Body of pancreas (tissue), 4 donors: ENCODE data around the gene SPATA2. TPM values are rescaled to one million over a fixed set of nuclear protein-coding genes. Genes with fewer than 3 reads are reported as not detected.

Experiments
- ATAC-seq: fragments of 150-250 bp; one replicate; pipeline ENCODE4 v1.9.1; 2016
- DNase-seq, 4 donors: peaks; one replicate each; pipeline ENCODE4 v3.0.0-alpha.2; 2019
- H3K27ac ChIP-seq, 4 donors: fragments of 200-600 bp; sonication (generic); 1 replicate in 3 of 4; 2 replicates in 1 of 4; pipeline versions ENCODE4 v1.5.1 to v1.6.1; 2016 to 2019; ENCODE audit warnings: mild to moderate bottlenecking in 1 of 4, mixed read lengths in 1 of 4, moderate library complexity in 1 of 4
- H3K27me3 ChIP-seq, 2 donors: fragments of 200-600 bp; sonication (generic); one replicate each; pipeline ENCODE4 v1.6.0; 2016; ENCODE audit warnings: mild to moderate bottlenecking in 1 of 2
- H3K36me3 ChIP-seq, 2 donors: fragments of 200-600 bp; sonication (generic); replicated peaks in 1 of 2; 2 replicates each; pipeline ENCODE4 v1.5.1; 2016; ENCODE audit warnings: low read depth in 2 of 2; ENCODE audit not compliant: insufficient read depth in 1 of 2
- H3K4me1 ChIP-seq: fragments of 200-600 bp; sonication (generic); one replicate; pipeline ENCODE4 v1.6.0; 2016
- H3K4me3 ChIP-seq, 2 donors: fragments of 200-600 bp; sonication (generic); 1 replicate in 1 of 2; 2 replicates in 1 of 2; pipeline ENCODE4 v1.5.1; 2016 to 2019
- H3K9me3 ChIP-seq, 3 donors: fragments of 200-600 bp; sonication (generic); 1 replicate in 2 of 3; 2 replicates in 1 of 3; pipeline ENCODE4 v1.5.1; 2016
- POLR2A ChIP-seq, 3 donors: fragments of 450-650 bp; IDR thresholded peaks; one replicate each; pipeline ENCODE4 v1.6.1; 2016; ENCODE audit warnings: antibody characterized with exemption in 3 of 3, mild to moderate bottlenecking in 2 of 3
- whole genome bisulfite sequencing, 2 donors: methylation state at CpG; one replicate each; pipeline ENCODE4 v1.1.5; 2017; 5-methylcytosine and 5-hydroxymethylcytosine counted together
- intact Hi-C: fragments of 100-400 bp; cut with DNase I; formaldehyde crosslinking; loops from one replicate; pipeline ENCODE4 v1.15.1; 2023
- total RNA-seq, 2 donors: library from RNA; depleted of rRNA; stranded (reverse); fragments of >200 nt; gene quantifications; one replicate each; pipeline ENCODE4 v1.1.0, GENCODE V29; 2016
- TF ChIP-seq, protein P1 (sequence below), 7 experiments: fragments of 450-650 bp in 4 of 7; fragments of 200-600 bp in 3 of 7; sonication (generic) in 3 of 7; IDR thresholded peaks; one replicate each; pipeline ENCODE4 v1.5.1; 2016 to 2019; ENCODE audit warnings: antibody characterized with exemption in 7 of 7

Gene SPATA2
- total RNA-seq, 2 donors from 2014 or later: 3.9 to 7.3 TPM

DNA sequence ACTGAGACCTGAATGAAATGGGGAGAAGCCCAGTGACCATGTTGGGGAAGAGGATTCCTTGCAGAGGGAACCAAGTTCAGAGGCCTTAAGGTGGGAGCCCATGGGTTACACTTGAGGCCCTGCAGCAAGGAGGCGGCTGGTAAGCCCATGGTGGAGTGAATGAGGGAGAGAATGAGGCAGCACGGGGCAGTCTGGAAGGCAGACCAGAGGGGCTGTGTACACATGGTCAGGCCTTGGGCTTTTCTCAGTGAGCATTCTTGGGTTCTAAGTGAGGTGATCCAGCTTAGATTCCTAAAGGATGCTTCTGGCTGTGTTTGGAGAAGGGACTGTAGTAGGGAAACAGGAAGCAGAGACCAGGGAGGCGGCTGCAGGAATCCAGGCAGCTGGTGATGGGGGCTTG, 39.8 kb upstream of the SPATA2 start:
- Histone ChIP-seq H3K4me3 (no peak overlapping the region), H3K27ac (no peak overlapping the region), H3K27me3 (no peaks in the 10 kb centered on the region), H3K4me1 (no peaks in the 10 kb centered on the region), H3K36me3 (peaks cover 12 to 37% of the 10 kb centered on the region in 2 donors), H3K9me3 (no peaks in the 10 kb centered on the region)
- 90 to 92% methylated on average over 3 of the region's 3 CpGs for WGBS, 2 donors
- TF ChIP-seq, protein P1, sequence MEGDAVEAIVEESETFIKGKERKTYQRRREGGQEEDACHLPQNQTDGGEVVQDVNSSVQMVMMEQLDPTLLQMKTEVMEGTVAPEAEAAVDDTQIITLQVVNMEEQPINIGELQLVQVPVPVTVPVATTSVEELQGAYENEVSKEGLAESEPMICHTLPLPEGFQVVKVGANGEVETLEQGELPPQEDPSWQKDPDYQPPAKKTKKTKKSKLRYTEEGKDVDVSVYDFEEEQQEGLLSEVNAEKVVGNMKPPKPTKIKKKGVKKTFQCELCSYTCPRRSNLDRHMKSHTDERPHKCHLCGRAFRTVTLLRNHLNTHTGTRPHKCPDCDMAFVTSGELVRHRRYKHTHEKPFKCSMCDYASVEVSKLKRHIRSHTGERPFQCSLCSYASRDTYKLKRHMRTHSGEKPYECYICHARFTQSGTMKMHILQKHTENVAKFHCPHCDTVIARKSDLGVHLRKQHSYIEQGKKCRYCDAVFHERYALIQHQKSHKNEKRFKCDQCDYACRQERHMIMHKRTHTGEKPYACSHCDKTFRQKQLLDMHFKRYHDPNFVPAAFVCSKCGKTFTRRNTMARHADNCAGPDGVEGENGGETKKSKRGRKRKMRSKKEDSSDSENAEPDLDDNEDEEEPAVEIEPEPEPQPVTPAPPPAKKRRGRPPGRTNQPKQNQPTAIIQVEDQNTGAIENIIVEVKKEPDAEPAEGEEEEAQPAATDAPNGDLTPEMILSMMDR (IDR thresholded peaks at IDR 0.05): no peak
- TF ChIP-seq POLR2A (IDR thresholded peaks at IDR 0.05): no peak
- DNase-seq (no peak), ATAC-seq (no peak)
- intact Hi-C loops: no loop called here

DNA sequence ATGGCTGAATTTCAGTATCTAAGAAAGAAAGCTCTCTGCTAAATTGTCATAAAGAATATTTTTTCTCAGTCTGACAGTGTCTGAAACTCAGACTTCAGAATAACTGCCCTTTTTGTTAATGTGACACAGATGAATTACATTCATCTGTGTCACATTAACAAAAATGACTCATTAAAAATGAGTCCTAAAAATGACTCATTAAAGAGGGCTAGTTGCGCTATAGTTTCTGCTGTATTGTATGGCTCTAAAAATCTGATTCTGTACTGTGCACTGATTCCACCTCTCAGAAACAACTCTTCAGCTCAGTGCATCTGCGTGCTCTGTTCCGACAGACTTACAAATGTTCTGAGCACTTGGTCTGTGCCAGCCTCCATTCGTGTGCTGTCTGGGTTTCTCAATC, 35.8 kb upstream of the SPATA2 start:
- no peak overlapping the region for H3K4me3 ChIP-seq
- no peaks in the 10 kb centered on the region for H3K27me3 ChIP-seq
- H3K4me1 ChIP-seq: no peaks in the 10 kb centered on the region
- intact Hi-C loops: no loop called here
- H3K9me3 ChIP-seq: no peaks in the 10 kb centered on the region
- DNase-seq: no peak
- TF ChIP-seq, protein P1 (IDR thresholded peaks at IDR 0.05): no peak
- TF ChIP-seq POLR2A (IDR thresholded peaks at IDR 0.05): no peak
- WGBS, 2 donors: 89 to 97% methylated on average over 4 of the region's 4 CpGs
- H3K36me3 ChIP-seq: peaks cover 12 to 58% of the 10 kb centered on the region in 2 donors
- H3K27ac ChIP-seq: no peak overlapping the region
- no peak for ATAC-seq

DNA sequence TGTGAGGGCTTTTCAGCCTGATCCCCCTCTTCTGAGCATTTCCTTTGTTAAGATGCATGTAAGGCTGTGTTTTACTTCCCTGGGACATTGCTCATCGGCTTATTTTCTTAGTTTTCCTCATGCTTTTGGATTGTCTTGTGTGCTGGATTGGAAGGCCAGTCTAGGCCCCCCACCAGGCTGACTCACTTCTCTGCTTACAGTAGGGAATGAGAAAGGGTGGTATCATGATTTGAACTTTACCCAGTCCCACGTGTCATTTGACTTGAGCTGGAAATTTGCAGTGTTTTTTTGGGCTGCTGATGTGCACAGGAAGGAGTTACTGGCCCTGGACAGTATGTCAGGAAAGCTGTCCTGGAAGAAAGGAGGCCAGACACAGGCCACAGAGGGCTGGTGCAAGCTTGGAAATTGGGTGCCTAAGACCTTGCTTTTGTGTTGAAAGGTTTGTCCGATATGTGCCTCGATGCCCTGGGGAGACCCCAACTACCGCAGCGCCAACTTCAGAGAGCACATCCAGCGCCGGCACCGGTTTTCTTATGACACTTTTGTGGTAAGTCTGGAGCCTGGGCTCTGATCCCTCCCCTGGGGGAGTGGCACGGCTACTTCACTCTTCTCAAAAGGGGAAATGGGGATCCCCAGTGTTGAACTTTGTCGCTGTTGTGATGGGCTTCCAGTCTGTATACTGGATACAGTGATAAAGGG, 33.6 kb upstream of the SPATA2 start:
- TF ChIP-seq POLR2A (IDR thresholded peaks at IDR 0.05): no peak
- TF ChIP-seq, protein P1 (IDR thresholded peaks at IDR 0.05): no peak
- 86 to 96% methylated on average over 10 to 11 of the region's 11 CpGs for WGBS, 2 donors
- H3K36me3 ChIP-seq: peaks cover 19 to 57% of the 10 kb centered on the region in 2 donors
- H3K27ac ChIP-seq: no peak overlapping the region
- H3K27me3 ChIP-seq: no peaks in the 10 kb centered on the region
- intact Hi-C loops: no loop called here
- no peak for DNase-seq
- ATAC-seq: no peak
- no peak overlapping the region for H3K4me3 ChIP-seq
- no peaks in the 10 kb centered on the region for H3K4me1 ChIP-seq
- no peaks in the 10 kb centered on the region for H3K9me3 ChIP-seq

DNA sequence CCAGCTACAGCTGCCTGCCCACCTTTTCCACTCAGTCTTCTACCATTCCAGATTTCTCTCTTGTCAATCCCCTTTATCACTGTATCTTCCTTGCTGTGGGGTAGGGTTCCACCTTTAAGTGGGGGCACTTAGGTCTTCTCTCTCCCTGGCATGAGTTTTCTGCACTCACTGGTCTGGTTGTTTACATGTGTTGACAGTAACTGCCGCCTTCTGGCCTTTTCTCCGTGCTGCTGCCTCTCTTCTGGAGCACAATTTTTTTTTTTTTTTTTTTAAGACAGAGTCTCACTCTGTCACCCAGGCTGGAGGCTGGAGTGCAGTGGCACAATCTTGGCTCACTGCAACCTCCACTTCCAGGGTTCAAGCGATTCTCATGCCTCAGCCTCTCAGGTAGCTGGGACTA, 32.8 kb upstream of the SPATA2 start:
- peaks cover 19 to 51% of the 10 kb centered on the region in 2 donors for H3K36me3 ChIP-seq
- H3K4me1 ChIP-seq: no peaks in the 10 kb centered on the region
- H3K9me3 ChIP-seq: no peaks in the 10 kb centered on the region
- no peak overlapping the region for H3K4me3 ChIP-seq
- ATAC-seq: no peak
- H3K27ac ChIP-seq: no peak overlapping the region
- intact Hi-C loops: no loop called here
- DNase-seq: no peak
- 82 to 85% methylated on average over 3 of the region's 3 CpGs for WGBS, 2 donors
- TF ChIP-seq, protein P1 (IDR thresholded peaks at IDR 0.05): no peak
- TF ChIP-seq POLR2A (IDR thresholded peaks at IDR 0.05): no peak
- H3K27me3 ChIP-seq: no peaks in the 10 kb centered on the region
